IMR-90 (cell line): ENCODE results near the gene IP6K1. TPM values are rescaled to one million over a fixed set of nuclear protein-coding genes. Genes with fewer than 3 reads are reported as not detected.

ENCODE experiments used
- ATAC-seq: fragments of 200-7000 bp; cut with Tn5 transposase; 2 replicates; pipeline ENCODE4 v1.9.1; 2020; ENCODE audit warnings: low read depth, mild to moderate bottlenecking, moderate library complexity
- BruUV-seq: library from RNA; stranded (reverse); fragments of 400-500 nt; replicated peaks from 2 replicates; lab custom pipeline; 2021; lab: Mats Ljungman, UMichigan
- CTCF ChIA-PET: fragments of 300-600 bp; formaldehyde crosslinking; extraction: SDS; loops from one replicate; lab custom pipeline; 2021; ENCODE audit warnings: antibody characterized with exemption; lab: Yijun Ruan, JAX
- POLR2A ChIA-PET: fragments of 300-600 bp; sonication (Branson Sonifier 250); formaldehyde crosslinking; loops from one replicate; lab custom pipeline; 2022; ENCODE audit warnings: antibody characterized with exemption; ENCODE audit not compliant: unreplicated experiment; lab: Charles Lee
- DNase-seq: peaks from one replicate; pipeline ENCODE4 v3.0.0; 2013
- H2AFZ ChIP-seq: replicated peaks from 2 replicates; pipeline ENCODE3; 2013; ENCODE audit warnings: low read length, mild to moderate bottlenecking; ENCODE audit not compliant: poor library complexity
- H2AK5ac ChIP-seq: 2 replicates; pipeline ENCODE4 v1.6.1; 2013; ENCODE audit warnings: low read depth, low read length, inconsistent platforms
- H2AK9ac ChIP-seq: replicated peaks from 2 replicates; pipeline ENCODE3; 2013; ENCODE audit warnings: mild to moderate bottlenecking, low read depth, low read length, moderate library complexity; ENCODE audit not compliant: poor library complexity
- H2BK120ac ChIP-seq: 2 replicates; pipeline ENCODE4 v1.6.1; 2013; ENCODE audit warnings: low read depth, low read length, inconsistent platforms
- H2BK15ac ChIP-seq: 3 replicates; pipeline ENCODE4 v1.6.1; 2013; ENCODE audit warnings: low read depth, low read length, inconsistent platforms
- H2BK20ac ChIP-seq: 2 replicates; pipeline ENCODE4 v1.6.1; 2013; ENCODE audit warnings: low read depth, mild to moderate bottlenecking, inconsistent platforms, low read length, moderate library complexity
- H2BK5ac ChIP-seq: 2 replicates; pipeline ENCODE4 v1.6.1; 2013; ENCODE audit warnings: mild to moderate bottlenecking, low read depth, low read length, inconsistent platforms; ENCODE audit not compliant: poor library complexity, severe bottlenecking
- H3K14ac ChIP-seq: replicated peaks from 2 replicates; pipeline ENCODE4 v1.6.1; 2013; ENCODE audit warnings: low read depth, low read length, inconsistent platforms
- H3K18ac ChIP-seq: 2 replicates; pipeline ENCODE4 v1.6.1; 2013; ENCODE audit warnings: low read depth, low read length, control low read depth
- H3K23ac ChIP-seq: 2 replicates; pipeline ENCODE4 v1.6.1; 2013; ENCODE audit warnings: low read depth, low read length, inconsistent platforms
- H3K27ac ChIP-seq: 2 replicates; pipeline ENCODE4 v1.5.1; 2013; ENCODE audit warnings: mild to moderate bottlenecking, control low read depth, low read length; ENCODE audit not compliant: insufficient read depth
- H3K27me3 ChIP-seq: 2 replicates; pipeline ENCODE4 v1.6.1; 2013; ENCODE audit warnings: low read length; ENCODE audit not compliant: control insufficient read depth, insufficient read depth
- H3K36me3 ChIP-seq: 2 replicates; pipeline ENCODE4 v1.6.1; 2013; ENCODE audit warnings: low read length, mixed read lengths; ENCODE audit not compliant: control insufficient read depth, insufficient read depth
- H3K4ac ChIP-seq: 2 replicates; pipeline ENCODE4 v1.6.1; 2013; ENCODE audit warnings: low read depth, low read length, inconsistent platforms
- H3K4me1 ChIP-seq: 2 replicates; pipeline ENCODE4 v1.6.1; 2013; ENCODE audit warnings: low read length, mixed read lengths; ENCODE audit not compliant: control insufficient read depth, insufficient read depth
- H3K4me2 ChIP-seq: 2 replicates; pipeline ENCODE4 v1.6.1; 2013; ENCODE audit warnings: low read depth, mild to moderate bottlenecking, control low read depth, low read length, moderate library complexity
- H3K4me3 ChIP-seq: 2 replicates; pipeline ENCODE4 v1.5.1; 2013; ENCODE audit warnings: low read depth, mild to moderate bottlenecking, control low read depth, low read length, moderate library complexity; ENCODE audit not compliant: insufficient read depth
- H3K56ac ChIP-seq: 2 replicates; pipeline ENCODE4 v1.6.1; 2013; ENCODE audit warnings: low read length, inconsistent platforms; ENCODE audit not compliant: insufficient read depth; ENCODE audit errors: extremely low read depth
- H3K79me1 ChIP-seq, 2 experiments: 2 replicates each; pipeline ENCODE4 v1.6.1; 2013; ENCODE audit warnings: low read length in 2 of 2, inconsistent platforms in 1 of 2, low read depth in 1 of 2
- H3K9ac ChIP-seq: 2 replicates; pipeline ENCODE4 v1.6.1; 2013; ENCODE audit warnings: low read depth, low read length, control low read depth
- H3K9me1 ChIP-seq: 2 replicates; pipeline ENCODE4 v1.6.1; 2013; ENCODE audit warnings: low read length, inconsistent platforms; ENCODE audit not compliant: insufficient read depth
- H3K9me3 ChIP-seq: 2 replicates; pipeline ENCODE4 v1.6.1; 2013; ENCODE audit warnings: low read length; ENCODE audit not compliant: control insufficient read depth, insufficient read depth
- H4K20me1 ChIP-seq: 2 replicates; pipeline ENCODE4 v1.6.1; 2013; ENCODE audit warnings: low read length, inconsistent platforms; ENCODE audit not compliant: insufficient read depth
- H4K5ac ChIP-seq: 2 replicates; pipeline ENCODE4 v1.6.1; 2013; ENCODE audit warnings: mild to moderate bottlenecking, low read depth, low read length, control low read depth
- H4K8ac ChIP-seq, 2 experiments: 2 replicates each; pipeline ENCODE4 v1.6.1; 2013; ENCODE audit warnings: low read depth in 2 of 2, low read length in 2 of 2, control low read depth in 1 of 2, inconsistent platforms in 1 of 2
- H4K91ac ChIP-seq: 2 replicates; pipeline ENCODE4 v1.6.1; 2013; ENCODE audit warnings: low read depth, low read length, inconsistent platforms; ENCODE audit not compliant: insufficient read depth
- FOS ChIP-seq: fragments of 150-350 bp; IDR thresholded peaks from 2 replicates; pipeline ENCODE4 v1.6.1; 2016; ENCODE audit warnings: low read depth, low read length
- SMC3 ChIP-seq: fragments of 150-350 bp; IDR thresholded peaks from 2 replicates; pipeline ENCODE4 v1.6.1; 2016; ENCODE audit warnings: low read depth, mild to moderate bottlenecking, antibody characterized with exemption, low read length, moderate library complexity
- USF2 ChIP-seq: fragments of 150-350 bp; IDR thresholded peaks from 2 replicates; pipeline ENCODE4 v1.6.1; 2017; ENCODE audit warnings: mild to moderate bottlenecking, antibody characterized with exemption, low read length, low read depth
- WGBS, 2 experiments: methylation state at CpG; one replicate each; pipeline versions ENCODE4 v1.1.5 to v1.1.7; 2013; ENCODE audit warnings: missing lambda C conversion rate in 2 of 2; ENCODE audit not compliant: insufficient read length in 1 of 2; ENCODE audit errors: extremely low coverage in 2 of 2; 5-methylcytosine and 5-hydroxymethylcytosine counted together
- dilution Hi-C: fragments of 300-500 bp; cut with HindIII; formaldehyde crosslinking; loops from one replicate; pipeline ENCODE4 v1.14.3; 2018; ENCODE audit warnings: low sequenced_read_pairs; ENCODE audit not compliant: unreplicated experiment
- in situ Hi-C: fragments of 300-500 bp; cut with MboI; formaldehyde crosslinking; loops from 3 replicates; pipeline ENCODE4 v1.14.3; 2019; ENCODE audit warnings: low sequenced_read_pairs, inconsistent platforms, mixed read lengths
- intact Hi-C: fragments of 100-400 bp; cut with micrococcal nuclease; formaldehyde crosslinking; loops from 2 replicates; pipeline ENCODE4 v1.10.0; 2022
- polyA plus RNA-seq, 3 experiments: library from polyadenylated mRNA; depleted of rRNA; stranded (reverse); fragments of >200 nt; gene quantifications; 2 replicates each; pipeline ENCODE4 v1.2.3, GENCODE V29; 2012; ENCODE audit warnings: low replicate concordance in 1 of 3
- total RNA-seq: library from RNA; depleted of rRNA; stranded (reverse); fragments of >200 nt; gene quantifications from 2 replicates; pipeline ENCODE4 v1.2.3, GENCODE V29; 2012
- TF ChIP-seq, protein P1 (sequence below): fragments of 150-350 bp; IDR thresholded peaks from 2 replicates; pipeline ENCODE4 v1.6.1; 2016; ENCODE audit warnings: low read depth, mild to moderate bottlenecking, low read length, moderate library complexity, borderline replicate concordance

The IP6K1 gene
- total and polyA plus RNA-seq, 2 of the 4 experiments (the other 2 are of a cell fraction), result 28.3 to 28.7 TPM

DNA sequence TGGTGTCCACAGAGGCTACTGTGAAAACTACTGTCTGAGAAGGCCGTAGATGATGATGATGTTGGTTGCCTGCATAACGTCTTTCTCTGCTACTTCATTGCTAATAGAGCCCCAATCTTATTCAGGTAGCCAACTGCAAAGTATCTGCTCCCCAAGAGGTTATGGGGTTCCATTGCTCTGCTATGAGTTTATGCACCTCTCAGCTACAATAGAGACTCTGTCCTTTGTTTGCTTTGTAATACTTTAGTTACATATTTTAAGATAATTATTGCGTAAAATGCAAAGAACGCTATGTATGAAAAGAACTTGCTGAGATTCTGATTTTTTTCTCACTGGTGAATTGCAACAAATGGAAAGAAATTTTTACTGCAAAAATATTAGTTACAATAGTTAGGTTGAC lies 34.8 kb downstream of the IP6K1 start:
- H4K91ac ChIP-seq, result no peak overlapping the region
- no peak overlapping the region for H2BK15ac ChIP-seq
- peaks cover 7% of the 10 kb centered on the region; the same call in 1 of the 2 replicates for H3K4me1 ChIP-seq
- no peak overlapping the region for H3K27ac ChIP-seq
- no peak overlapping the region for H3K4ac ChIP-seq
- H4K5ac ChIP-seq, result no peak overlapping the region
- in situ Hi-C loops, result no loop called here
- no peak overlapping the region for H2AK9ac ChIP-seq
- ChIA-PET CTCF (no interaction called here), POLR2A (no interaction called here)
- peaks cover 8% of the 10 kb centered on the region; the same call in 1 of the 2 replicates for H3K36me3 ChIP-seq
- no peak overlapping the region for H3K56ac ChIP-seq
- H2BK20ac ChIP-seq, result no peak overlapping the region
- WGBS, 2 experiments, result no CpG with 5 or more reads among the region's 4 CpGs
- no peaks in the 10 kb centered on the region for H3K9me3 ChIP-seq
- no peak overlapping the region for H2AK5ac ChIP-seq
- H3K27me3 ChIP-seq, result no peaks in the 10 kb centered on the region
- no peak overlapping the region for H3K9ac ChIP-seq
- H3K23ac ChIP-seq, result no peak overlapping the region
- no TSS peak for BruUV-seq
- H2BK120ac ChIP-seq, result no peak overlapping the region
- no peak overlapping the region for H2AFZ ChIP-seq
- no peak overlapping the region for H3K4me2 ChIP-seq
- no peak overlapping the region for H3K14ac ChIP-seq
- intact Hi-C loops, result no loop called here
- peaks cover 44% of the 10 kb centered on the region for H4K20me1 ChIP-seq
- no peak overlapping the region for H4K8ac ChIP-seq
- no peak overlapping the region for H3K4me3 ChIP-seq
- peaks cover 34 to 71% of the 10 kb centered on the region in 2 experiments for H3K79me1 ChIP-seq
- H3K18ac ChIP-seq, result no peak overlapping the region
- no peak for TF ChIP-seq SMC3
- TF ChIP-seq USF2, result no peak
- TF ChIP-seq, protein P1, sequence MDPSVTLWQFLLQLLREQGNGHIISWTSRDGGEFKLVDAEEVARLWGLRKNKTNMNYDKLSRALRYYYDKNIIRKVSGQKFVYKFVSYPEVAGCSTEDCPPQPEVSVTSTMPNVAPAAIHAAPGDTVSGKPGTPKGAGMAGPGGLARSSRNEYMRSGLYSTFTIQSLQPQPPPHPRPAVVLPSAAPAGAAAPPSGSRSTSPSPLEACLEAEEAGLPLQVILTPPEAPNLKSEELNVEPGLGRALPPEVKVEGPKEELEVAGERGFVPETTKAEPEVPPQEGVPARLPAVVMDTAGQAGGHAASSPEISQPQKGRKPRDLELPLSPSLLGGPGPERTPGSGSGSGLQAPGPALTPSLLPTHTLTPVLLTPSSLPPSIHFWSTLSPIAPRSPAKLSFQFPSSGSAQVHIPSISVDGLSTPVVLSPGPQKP, result no peak
- no peak for TF ChIP-seq FOS
- H2BK5ac ChIP-seq, result no peak overlapping the region
- ATAC-seq (no peak), DNase-seq (no peak)
- peaks cover 14% of the 10 kb centered on the region for H3K9me1 ChIP-seq
- dilution Hi-C loops, result no loop called here
